A549 (cell line): ENCODE data around the gene SEMA3B. TPM values are rescaled to one million over a fixed set of nuclear protein-coding genes. Genes with fewer than 3 reads are reported as not detected.
"Not testable (repeated sequence)": the region's sequence is repeated elsewhere in the genome, so short reads cannot be mapped to it uniquely, and the experiment has no call there.

Source experiments
- ATAC-seq, 2 experiments: fragments of 200-7000 bp in 1 of 2; fragments of >200 bp in 1 of 2; cut with Nextera tagmentation in 1 of 2; cut with Tn5 transposase in 1 of 2; 3 replicates each; pipeline versions ENCODE4 v1.8.0 to v1.9.1; 2018 to 2020; ENCODE audit warnings: mild to moderate bottlenecking in 1 of 2, moderate library complexity in 1 of 2
- CTCF ChIA-PET: fragments of 300-600 bp; sonication (Branson Sonifier 250); formaldehyde crosslinking; extraction: SDS; loops from one replicate; lab custom pipeline; 2021; ENCODE audit warnings: antibody characterized with exemption, inconsistent platforms; lab: Yijun Ruan, JAX
- POLR2A ChIA-PET: fragments of 350-600 bp; formaldehyde crosslinking; extraction: SDS; loops from one replicate; lab custom pipeline; 2021; ENCODE audit warnings: antibody characterized with exemption, inconsistent platforms; lab: Yijun Ruan, JAX
- DNase-seq, 2 experiments: peaks; one replicate each; pipeline versions ENCODE4 v3.0.0 to v3.0.0-alpha.2; 2011 to 2016; ENCODE audit warnings: low read depth in 1 of 2, low spot score in 1 of 2
- FAIRE-seq: peaks from 2 replicates; lab custom pipeline; 2011; peaks lifted over from hg19 to GRCh38; lab: Jason Lieb, UNC
- H3K27ac ChIP-seq, 2 experiments: fragments of >200 bp; sonication (Bioruptor Twin); formaldehyde crosslinking; 3 replicates each; pipeline ENCODE4 v1.5.1; 2016 to 2017
- H3K4me1 ChIP-seq: fragments of >200 bp; sonication (Bioruptor Twin); formaldehyde crosslinking; 3 replicates; pipeline ENCODE4 v1.6.1; 2016
- H3K4me2 ChIP-seq: fragments of >200 bp; sonication (Bioruptor Twin); formaldehyde crosslinking; 3 replicates; pipeline ENCODE4 v1.6.1; 2016
- H3K4me3 ChIP-seq: fragments of >200 bp; sonication (Bioruptor Twin); formaldehyde crosslinking; 3 replicates; pipeline ENCODE4 v1.5.1; 2016
- H3K9me3 ChIP-seq: fragments of >200 bp; sonication (Bioruptor Twin); formaldehyde crosslinking; 3 replicates; pipeline ENCODE4 v1.6.1; 2016
- BCL3 ChIP-seq: fragments of >200 bp; sonication (Bioruptor Twin); formaldehyde crosslinking; IDR thresholded peaks from 3 replicates; pipeline ENCODE4 v1.6.1; 2016
- EHF ChIP-seq: fragments of 250-450 bp; sonication (Bioruptor Pico); IDR thresholded peaks from 2 replicates; pipeline ENCODE4 v1.5.0; 2020; ENCODE audit warnings: mild to moderate bottlenecking
- EHMT2 ChIP-seq: fragments of 200-600 bp; sonication (generic); IDR thresholded peaks from 2 replicates; pipeline ENCODE4 v1.6.1; 2016; ENCODE audit warnings: antibody characterized with exemption, low read depth, mild to moderate bottlenecking, moderate library complexity
- ESRRA ChIP-seq: fragments of 150-350 bp; IDR thresholded peaks from 2 replicates; pipeline ENCODE4 v1.6.1; 2014; ENCODE audit warnings: mild to moderate bottlenecking, low read length, borderline replicate concordance
- FOSL2 ChIP-seq, 2 experiments: fragments of 450-650 bp in 1 of 2; fragments of >200 bp in 1 of 2; sonication (Bioruptor Twin) in 1 of 2; formaldehyde crosslinking; IDR thresholded peaks; 2 replicates each; pipeline versions ENCODE4 v1.5.0 to v1.6.1; 2016 to 2020; ENCODE audit warnings: mild to moderate bottlenecking in 1 of 2, moderate library complexity in 1 of 2
- GATA3 ChIP-seq: IDR thresholded peaks from 2 replicates; pipeline ENCODE4 v1.6.1; 2012; ENCODE audit warnings: borderline replicate concordance
- HDAC2 ChIP-seq: fragments of 200-600 bp; sonication (generic); IDR thresholded peaks from 2 replicates; pipeline ENCODE4 v1.6.1; 2016
- HES2 ChIP-seq: fragments of >200 bp; sonication (Bioruptor Twin); formaldehyde crosslinking; IDR thresholded peaks from 2 replicates; pipeline ENCODE4 v1.6.1; 2016
- HOXB13 ChIP-seq: fragments of 250-450 bp; sonication (Bioruptor Pico); IDR thresholded peaks from 2 replicates; pipeline ENCODE4 v1.5.0; 2020; ENCODE audit warnings: low read depth, mild to moderate bottlenecking, moderate library complexity
- HOXB5 ChIP-seq: fragments of 250-450 bp; sonication (Bioruptor Pico); IDR thresholded peaks from 2 replicates; pipeline ENCODE4 v1.5.0; 2020; ENCODE audit warnings: mild to moderate bottlenecking, moderate library complexity
- JUNB ChIP-seq: fragments of >200 bp; sonication (Bioruptor Twin); formaldehyde crosslinking; IDR thresholded peaks from 2 replicates; pipeline ENCODE4 v1.6.1; 2016
- KDM1A ChIP-seq: fragments of 200-600 bp; sonication (generic); IDR thresholded peaks from 2 replicates; pipeline ENCODE4 v1.6.1; 2016; ENCODE audit warnings: low read depth, mild to moderate bottlenecking
- MAZ ChIP-seq: fragments of 150-350 bp; IDR thresholded peaks from 2 replicates; pipeline ENCODE4 v1.6.1; 2014; ENCODE audit warnings: antibody characterized with exemption, low read depth, low read length, borderline replicate concordance
- NFE2L2 ChIP-seq: fragments of 150-350 bp; conservative IDR thresholded peaks from 2 replicates; pipeline ENCODE4 v1.6.1; 2014; ENCODE audit warnings: low read length
- NPAS2 ChIP-seq: fragments of 250-450 bp; sonication (Bioruptor Pico); IDR thresholded peaks from 2 replicates; pipeline ENCODE4 v1.8.0; 2022; ENCODE audit warnings: mild to moderate bottlenecking, moderate library complexity, borderline replicate concordance
- POLR2AphosphoS2 ChIP-seq: conservative IDR thresholded peaks from 2 replicates; pipeline ENCODE4 v1.6.1; 2012; ENCODE audit warnings: low read length, improper control_type of control experiment, inconsistent platforms
- RAD21 ChIP-seq, 2 experiments: fragments of >200 bp in 1 of 2; sonication (Bioruptor Twin) in 1 of 2; formaldehyde crosslinking in 1 of 2; IDR thresholded peaks in 1 of 2; conservative IDR thresholded peaks in 1 of 2; 2 replicates in 1 of 2; 3 replicates in 1 of 2; pipeline ENCODE4 v1.6.1; 2012 to 2018; ENCODE audit warnings: inconsistent platforms in 1 of 2
- RFX5 ChIP-seq: fragments of 450-650 bp; IDR thresholded peaks from 2 replicates; pipeline ENCODE4 v1.7.1; 2014; ENCODE audit warnings: antibody characterized with exemption, mild to moderate bottlenecking, moderate library complexity
- ZC3H11A ChIP-seq: fragments of 450-650 bp; IDR thresholded peaks from 2 replicates; pipeline ENCODE4 v1.6.1; 2014; ENCODE audit warnings: antibody characterized with exemption, mild to moderate bottlenecking
- ZFP36 ChIP-seq: fragments of 450-650 bp; IDR thresholded peaks from 2 replicates; pipeline ENCODE4 v1.6.1; 2014; ENCODE audit warnings: borderline replicate concordance; ENCODE audit not compliant: partially characterized antibody
- WGBS: methylation state at CpG from one replicate; pipeline ENCODE4 v1.1.6; 2017; ENCODE audit errors: missing lambda C conversion rate; 5-methylcytosine and 5-hydroxymethylcytosine counted together
- polyA plus RNA-seq, 4 experiments: library from polyadenylated mRNA; depleted of rRNA in 3 of 4; stranded (reverse); fragments of >200 nt; fragmentation: RNase III in 1 of 4; extraction: RNeasy Plus Mini Kit Qiagen cat#74134 plus additional on column Dnase treatment in 1 of 4; gene quantifications; 2 replicates in 3 of 4; 3 replicates in 1 of 4; pipeline ENCODE4 v1.2.3, GENCODE V29; 2011 to 2017

SEMA3B gene
- polyA plus RNA-seq, 2 of the 4 experiments (the other 2 are of a cell fraction): 6.5 to 7.4 TPM

GRCh38 chr3:50243543-50243895 is 25.4 kb upstream of the SEMA3B start:
- ATAC-seq (no peak), FAIRE-seq (no peak)

GRCh38 chr3:50244813-50245212 is 24.1 kb upstream of the SEMA3B start:
- not testable (repeated sequence) for DNase-seq, H3K4me2 ChIP-seq, H3K9me3 ChIP-seq, ATAC-seq, H3K4me3 ChIP-seq, FAIRE-seq
- POLR2A ChIA-PET: interaction anchor here (0.7 to 1.2 kb wide), 2 partner anchors 9 to 12 kb away, joined by 3 to 6 read pairs; partner anchors contain the start of gene GNAI2
- CTCF ChIA-PET: interaction anchor here (0.8 to 1.2 kb wide), 5 partner anchors 12 to 51 kb away, joined by 3 to 4 read pairs (median 3); no protein-coding TSS in a partner anchor
- Histone ChIP-seq H3K27ac (peak overlapping the region in 1 of 2 experiments; percentile 32; a peak in 2 of 6 replicates), H3K4me1 (peaks cover 35% of the 10 kb centered on the region)
- WGBS: 93% methylated on average over 6 of the region's 6 CpGs

More at GRCh38 chr3:50243543-50243895, 25.4 kb upstream of the SEMA3B start:
- WGBS: 100% methylated on average over 4 of the region's 4 CpGs
- TF ChIP-seq KDM1A: peak; percentile 43; the same call in 1 of the 2 replicates
- TF ChIP-seq ESRRA: no peak
- CTCF ChIA-PET: interaction anchor here (0.7 to 4.7 kb wide), 8 partner anchors 11 to 49 kb away, joined by 3 to 27 read pairs (median 3); no protein-coding TSS in a partner anchor
- no peak for DNase-seq
- no peak overlapping the region for H3K4me3 ChIP-seq
- H3K4me2 ChIP-seq: no peak overlapping the region
- H3K4me1 ChIP-seq: peaks cover 35% of the 10 kb centered on the region
- no peaks in the 10 kb centered on the region for H3K9me3 ChIP-seq
- H3K27ac ChIP-seq: peak overlapping the region in 1 of 2 experiments; percentile 40; a peak in 2 of 6 replicates
- POLR2A ChIA-PET: interaction anchor here (1.2 kb wide), 1 partner anchor 8 kb away, joined by 6 read pairs; the partner anchor contains the start of gene GNAI2

GRCh38 chr3:50245251-50245745 is 23.6 kb upstream of the SEMA3B start:
- Histone ChIP-seq H3K4me2 (peak overlapping the region; percentile 83), H3K4me3 (peak overlapping the region; percentile 41; the same call in 2 of the 3 replicates), H3K9me3 (no peaks in the 10 kb centered on the region), H3K4me1 (peaks cover 35% of the 10 kb centered on the region), H3K27ac (peak overlapping the region; percentile 89 to 95)
- no peak for FAIRE-seq
- ATAC-seq: peak; percentile 1 to 10; a peak in 3 of 6 replicates
- WGBS: 93% methylated on average over 13 of the region's 16 CpGs
- ChIA-PET POLR2A (interaction anchor here (0.7 kb wide), 1 partner anchor 11 kb away, joined by 3 read pairs; no protein-coding TSS in a partner anchor), CTCF (interaction anchor here (0.8 to 1.9 kb wide), 6 partner anchors 12 to 56 kb away, joined by 3 to 4 read pairs (median 3); no protein-coding TSS in a partner anchor)
- TF ChIP-seq ZFP36 (no peak), HOXB5 (CRISPR knock-in tag) (no peak), EHF (CRISPR knock-in tag) (no peak), NPAS2 (CRISPR knock-in tag) (no peak), FOSL2 (IDR thresholded peaks at IDR 0.05) (no peak), FOSL2 (CRISPR knock-in tag; IDR thresholded peaks at IDR 0.05) (no peak), ZC3H11A (no peak), GATA3 (no peak), RFX5 (no peak), EHMT2 (no peak), HDAC2 (no peak), RAD21 (conservative IDR thresholded peaks at IDR 0.05 in 1 of 2, IDR thresholded peaks at IDR 0.05 in 1 of 2) (no peak), NFE2L2 (no peak), JUNB (no peak), BCL3 (no peak), HES2 (no peak), HOXB13 (CRISPR knock-in tag) (no peak), ESRRA (no peak), POLR2AphosphoS2 (no peak), MAZ (no peak)
- DNase-seq: no peak
